GM18511 (cell line): Measurements from ENCODE around the gene ELMO1.

Source experiments
- ATAC-seq: cut with Tn5 transposase; IDR thresholded peaks from one replicate; pipeline ENCODE4 v1.9.1; 2021; ENCODE audit warnings: mild to moderate bottlenecking, moderate library complexity; ENCODE audit not compliant: unreplicated experiment

The ELMO1 gene, protein sequence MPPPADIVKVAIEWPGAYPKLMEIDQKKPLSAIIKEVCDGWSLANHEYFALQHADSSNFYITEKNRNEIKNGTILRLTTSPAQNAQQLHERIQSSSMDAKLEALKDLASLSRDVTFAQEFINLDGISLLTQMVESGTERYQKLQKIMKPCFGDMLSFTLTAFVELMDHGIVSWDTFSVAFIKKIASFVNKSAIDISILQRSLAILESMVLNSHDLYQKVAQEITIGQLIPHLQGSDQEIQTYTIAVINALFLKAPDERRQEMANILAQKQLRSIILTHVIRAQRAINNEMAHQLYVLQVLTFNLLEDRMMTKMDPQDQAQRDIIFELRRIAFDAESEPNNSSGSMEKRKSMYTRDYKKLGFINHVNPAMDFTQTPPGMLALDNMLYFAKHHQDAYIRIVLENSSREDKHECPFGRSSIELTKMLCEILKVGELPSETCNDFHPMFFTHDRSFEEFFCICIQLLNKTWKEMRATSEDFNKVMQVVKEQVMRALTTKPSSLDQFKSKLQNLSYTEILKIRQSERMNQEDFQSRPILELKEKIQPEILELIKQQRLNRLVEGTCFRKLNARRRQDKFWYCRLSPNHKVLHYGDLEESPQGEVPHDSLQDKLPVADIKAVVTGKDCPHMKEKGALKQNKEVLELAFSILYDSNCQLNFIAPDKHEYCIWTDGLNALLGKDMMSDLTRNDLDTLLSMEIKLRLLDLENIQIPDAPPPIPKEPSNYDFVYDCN

DNA sequence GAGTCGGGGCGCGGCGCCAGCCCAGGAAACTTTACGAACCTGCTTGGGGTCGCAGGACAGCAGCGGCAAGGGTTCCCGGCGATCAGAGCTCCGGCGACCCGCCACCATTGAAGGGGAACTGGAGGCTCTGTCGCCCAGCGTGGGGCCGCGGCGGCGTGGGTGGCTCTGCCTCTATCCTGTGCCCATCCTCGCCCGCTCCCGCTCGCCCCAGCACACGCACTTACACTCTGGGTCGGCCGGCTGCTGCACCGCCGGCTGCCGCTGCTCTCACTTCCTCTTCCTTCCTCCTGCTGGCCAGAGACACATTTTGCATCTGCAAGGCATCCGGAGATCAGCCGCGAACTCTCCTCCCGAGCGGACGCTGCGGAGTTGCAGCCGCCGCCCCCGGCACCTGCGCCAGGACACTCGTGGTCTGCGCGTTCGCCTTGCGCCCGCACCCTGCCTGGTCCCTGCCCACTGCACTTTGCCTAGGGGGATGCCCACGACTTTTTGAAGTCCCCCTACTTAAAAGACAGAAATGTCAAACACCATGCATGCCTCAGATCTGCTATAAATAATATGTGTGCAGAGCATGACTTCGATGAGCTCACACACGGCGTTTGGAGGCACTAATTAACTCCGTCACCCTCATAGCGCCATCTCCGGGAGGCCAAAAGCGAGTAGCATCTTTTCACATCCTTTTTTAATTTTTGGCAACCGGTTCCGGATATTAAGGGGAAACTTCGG is at the start of gene ELMO1:
Gene ELMO1, minus strand, starts transcription at position 229 of the 726 bp plus-strand sequence. CDS start 106,174 bp downstream, outside the sequence.
- peak; percentile 94 for ATAC-seq

DNA sequence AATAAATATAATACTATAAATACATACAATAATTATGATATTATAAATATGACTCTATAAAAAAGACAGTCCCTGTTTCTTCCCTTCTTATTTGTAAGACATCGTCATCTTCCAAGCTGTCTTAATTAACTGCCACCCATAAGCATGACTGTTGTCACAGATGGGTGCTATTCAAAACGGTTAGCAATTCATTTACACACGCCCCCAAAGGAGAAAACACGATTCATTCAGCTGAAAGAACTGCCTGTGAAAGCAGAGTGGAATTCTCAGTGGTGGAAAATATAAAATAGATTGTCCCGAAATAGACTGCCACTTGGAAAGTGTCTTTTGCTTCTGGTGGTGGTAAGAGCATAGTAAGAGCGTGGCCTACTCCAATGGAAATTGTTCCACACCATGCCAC is 48.9 kb upstream of the ELMO1 start:
- no peak for ATAC-seq

DNA sequence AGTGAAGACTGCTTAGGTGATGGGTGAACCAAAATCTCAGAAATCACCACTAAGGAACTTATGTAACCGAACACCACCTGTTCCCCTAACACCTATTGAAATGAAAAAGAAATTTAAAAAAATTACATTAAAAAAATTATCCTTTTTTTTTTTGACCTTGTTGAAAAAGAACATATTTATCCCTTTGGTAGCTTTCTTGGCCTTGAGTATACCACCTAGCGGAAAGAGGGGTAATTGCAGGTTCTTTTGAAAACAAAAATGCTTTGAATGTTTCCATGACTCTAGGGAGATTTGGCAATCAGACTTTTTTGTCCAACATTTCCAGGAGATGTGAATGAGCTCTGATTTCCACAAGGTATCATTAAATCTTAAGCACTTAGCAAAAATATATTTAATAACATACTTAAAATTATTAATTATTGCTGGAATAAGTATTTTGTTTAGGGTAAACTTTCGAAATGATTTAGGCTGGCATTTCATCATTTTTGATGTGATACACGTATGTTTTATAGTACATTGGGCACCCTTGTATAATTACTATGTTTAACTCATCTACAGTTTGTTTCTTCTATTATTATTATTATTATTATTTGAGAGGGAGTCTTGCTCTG is 47.0 kb upstream of the ELMO1 start:
- no peak for ATAC-seq

DNA sequence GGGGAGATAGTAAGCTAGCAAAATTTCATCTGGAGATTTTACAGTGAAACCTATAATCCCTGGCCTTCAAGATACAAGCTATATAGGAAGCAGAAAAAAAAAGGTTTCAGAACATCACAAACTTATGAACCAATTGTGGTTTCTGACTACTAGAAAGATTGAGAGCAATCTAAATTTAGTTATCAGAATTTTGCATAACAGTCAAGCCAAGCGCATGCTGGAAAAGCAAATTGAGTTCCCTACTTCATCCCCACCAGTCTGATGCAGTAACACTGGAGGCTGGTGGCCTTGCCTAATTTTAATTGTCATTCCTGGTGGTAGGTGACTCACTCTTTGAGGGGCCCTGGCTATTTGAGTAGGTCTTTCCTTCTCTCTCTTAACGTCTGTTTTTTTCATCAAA is 46.3 kb upstream of the ELMO1 start:
- peak; percentile 70 for ATAC-seq

DNA sequence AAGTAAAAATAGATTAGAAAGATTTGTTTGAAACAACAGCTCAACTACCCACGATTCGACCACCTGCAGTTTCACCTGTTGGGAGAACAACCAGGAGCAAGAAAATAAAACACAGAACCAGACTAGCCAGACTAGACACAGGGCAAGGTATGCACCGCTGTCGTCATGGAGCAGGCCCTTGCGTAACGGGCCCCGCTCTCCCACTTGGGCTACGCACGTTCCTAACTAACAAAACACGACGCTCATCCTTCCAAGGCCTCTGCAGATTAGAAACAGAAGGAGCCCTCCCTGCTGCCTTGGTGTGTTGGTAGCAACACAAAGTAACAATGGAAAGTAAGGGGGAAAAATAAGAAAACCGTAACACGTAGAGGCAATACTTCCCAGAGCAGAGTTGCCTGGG is 45.1 kb upstream of the ELMO1 start:
- no peak for ATAC-seq

DNA sequence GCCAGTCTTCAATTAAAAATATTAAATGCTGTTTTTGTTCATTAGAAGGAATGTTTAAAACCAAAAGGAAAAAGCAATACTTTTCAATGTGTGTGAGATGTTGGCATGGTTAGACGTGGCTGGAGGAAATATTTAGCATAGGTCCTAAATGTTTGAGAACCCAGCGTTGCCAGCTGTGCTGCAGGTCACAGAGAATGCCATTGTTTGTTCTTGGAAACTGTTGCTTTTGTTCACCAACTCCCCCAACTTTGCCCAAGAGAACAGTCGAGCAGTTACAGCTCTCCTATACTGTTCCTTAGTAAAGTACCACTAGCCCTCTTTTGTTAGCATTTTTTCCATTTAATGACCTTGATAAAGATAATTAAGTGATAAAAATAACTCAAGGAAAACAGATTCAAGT is 44.5 kb upstream of the ELMO1 start:
- no peak for ATAC-seq

DNA sequence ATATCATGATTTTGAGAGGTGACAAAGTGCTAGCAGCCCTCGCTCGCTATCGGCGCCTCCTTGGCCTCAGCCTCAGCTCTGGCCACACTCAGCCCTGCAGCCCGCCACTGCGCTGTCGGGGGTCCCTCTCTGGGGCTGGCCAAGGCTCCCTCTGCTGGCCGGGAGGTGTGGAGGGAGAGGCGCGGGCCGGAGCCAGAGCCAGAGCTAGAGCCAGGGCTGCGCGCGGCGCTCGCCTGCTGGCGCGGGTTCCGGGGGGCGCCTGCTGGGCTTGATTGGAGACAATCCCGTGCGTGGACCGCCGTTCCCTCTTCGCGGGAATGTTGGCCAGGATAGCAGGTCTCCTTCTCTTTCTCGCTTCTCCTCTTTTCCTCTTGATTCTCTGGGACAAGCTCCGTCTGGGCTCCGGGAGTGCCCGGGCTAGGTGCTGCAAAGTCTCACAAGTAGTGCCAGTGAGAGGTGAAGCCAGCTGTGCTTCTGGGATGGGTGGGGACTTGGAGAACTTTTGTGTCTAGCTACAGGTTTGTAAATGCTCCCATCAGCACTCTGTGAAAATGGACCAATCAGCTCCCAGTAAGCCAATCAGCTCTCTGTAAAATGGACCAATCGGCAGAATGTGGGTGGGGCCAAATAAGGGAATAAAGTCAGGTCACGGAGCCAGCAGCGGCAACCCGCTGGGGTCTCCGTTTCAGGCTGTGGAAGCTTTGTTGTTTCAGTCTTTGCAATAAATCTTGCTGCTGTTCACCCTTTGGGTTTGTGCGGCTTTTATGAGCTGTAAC is 43.4 kb upstream of the ELMO1 start:
- ATAC-seq, result no peak

DNA sequence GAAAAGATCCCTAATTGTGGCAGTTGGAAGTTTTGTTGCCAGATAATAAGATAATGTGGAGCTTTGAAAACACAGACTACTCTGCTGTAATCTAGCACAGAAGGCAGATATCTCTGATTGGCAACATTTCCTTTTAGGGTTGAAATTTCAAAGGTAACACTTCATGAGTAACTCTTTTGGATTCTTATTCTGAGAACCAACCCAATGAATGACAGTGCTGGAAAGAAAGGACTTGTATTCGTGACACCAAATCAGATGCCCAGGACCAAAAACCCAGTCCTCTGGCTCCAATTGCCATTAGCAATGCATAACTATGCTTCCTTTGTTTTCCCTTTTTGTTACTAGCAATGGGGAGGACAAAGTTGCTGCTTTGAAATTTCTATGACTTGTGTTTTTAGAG is 41.0 kb upstream of the ELMO1 start:
- ATAC-seq, result no peak

DNA sequence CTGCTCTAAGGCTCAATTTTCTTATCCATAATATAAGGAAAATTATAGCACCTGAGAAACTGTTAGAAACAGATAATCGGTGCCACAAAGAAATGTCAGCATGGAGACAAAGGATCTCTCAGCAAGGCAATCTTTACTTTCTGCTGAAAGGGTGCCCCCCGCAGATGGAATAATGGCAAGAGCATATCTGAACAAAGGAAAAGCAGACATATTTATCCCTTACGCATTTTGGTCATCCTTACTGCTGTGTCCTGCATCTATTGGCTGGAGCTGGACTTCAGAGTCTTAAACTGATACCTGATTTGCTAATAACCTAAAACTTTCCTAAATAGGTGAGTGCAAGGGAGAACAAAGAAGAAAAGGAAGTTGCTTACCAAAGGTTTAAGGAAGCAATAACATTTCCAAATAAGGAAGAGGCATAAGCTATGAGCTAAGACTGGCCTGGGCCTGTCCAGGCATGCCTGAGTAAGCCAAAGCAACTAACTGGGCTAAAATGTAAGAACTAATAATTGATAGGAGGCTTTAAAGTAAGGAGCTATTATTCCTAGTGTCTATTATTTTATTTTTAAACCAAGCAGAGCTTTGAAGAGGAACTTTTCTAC is 39.6 kb upstream of the ELMO1 start:
- no peak for ATAC-seq

DNA sequence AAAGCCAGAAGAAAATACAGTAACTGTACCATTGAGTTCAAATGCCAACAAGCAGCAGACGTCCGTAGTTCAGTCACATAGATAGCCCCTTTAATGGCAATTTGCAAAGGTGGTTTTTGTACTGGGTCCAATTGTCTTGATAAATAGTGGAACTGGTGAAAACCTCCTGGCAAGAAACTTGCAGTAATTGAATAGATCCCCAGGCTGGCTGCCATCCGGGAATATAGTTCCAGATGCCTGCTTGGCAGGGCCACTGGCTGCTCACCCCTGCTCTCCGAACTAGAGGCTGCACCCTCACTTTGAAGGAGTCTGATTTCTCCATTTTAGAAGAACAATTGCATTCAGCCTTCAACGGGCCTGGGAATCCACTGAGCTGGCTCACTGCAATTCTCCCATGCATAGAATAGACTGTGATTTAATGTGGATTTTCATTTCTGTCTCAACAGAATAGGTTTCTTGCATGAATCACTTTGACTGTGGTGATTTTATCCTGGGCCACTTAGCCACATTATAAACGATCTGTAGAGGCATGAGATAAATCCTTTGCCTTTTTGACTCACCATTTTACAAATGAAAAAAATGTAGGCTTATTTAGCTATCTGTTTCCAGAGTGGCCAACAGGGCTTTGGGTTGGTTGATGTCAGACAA is 35.9 kb upstream of the ELMO1 start:
- no peak for ATAC-seq

DNA sequence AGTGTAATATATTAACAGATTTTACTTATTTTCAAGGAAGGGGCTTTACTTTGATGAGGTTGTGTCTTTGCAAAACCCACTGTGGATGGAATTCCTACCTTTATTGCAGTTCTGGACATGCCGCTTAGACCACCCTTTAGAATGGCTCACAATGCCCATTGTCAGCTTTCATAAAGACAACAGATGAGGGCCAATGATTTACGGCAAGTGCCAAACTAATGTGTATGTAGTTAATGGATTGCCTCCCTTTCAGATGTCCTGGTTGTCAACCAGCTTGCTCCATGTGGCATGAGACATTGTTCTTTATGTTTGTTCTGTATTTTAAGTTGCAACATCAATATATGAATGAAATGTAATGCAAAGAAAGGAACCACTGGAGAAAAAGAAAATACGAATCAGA is 35.0 kb upstream of the ELMO1 start:
- ATAC-seq, result no peak

DNA sequence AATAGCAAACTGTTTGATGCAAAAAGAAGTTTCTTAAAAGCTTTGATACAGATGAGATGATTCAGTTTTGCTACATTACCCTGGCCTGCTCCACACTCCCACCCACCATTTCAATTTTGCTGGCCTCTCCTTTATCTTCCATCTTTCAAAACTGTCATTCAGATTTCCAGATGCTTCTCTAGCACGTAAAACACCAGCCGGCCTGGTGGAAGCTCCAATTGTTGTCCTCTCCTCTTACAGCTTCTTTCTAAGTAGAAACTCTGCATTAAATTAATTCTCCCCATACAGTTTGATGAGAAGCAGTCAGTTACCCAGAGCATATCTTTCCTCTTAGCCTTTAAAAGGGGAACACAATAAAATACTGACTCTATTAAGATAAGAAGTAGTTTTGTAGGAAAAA is 34.3 kb upstream of the ELMO1 start:
- no peak for ATAC-seq

DNA sequence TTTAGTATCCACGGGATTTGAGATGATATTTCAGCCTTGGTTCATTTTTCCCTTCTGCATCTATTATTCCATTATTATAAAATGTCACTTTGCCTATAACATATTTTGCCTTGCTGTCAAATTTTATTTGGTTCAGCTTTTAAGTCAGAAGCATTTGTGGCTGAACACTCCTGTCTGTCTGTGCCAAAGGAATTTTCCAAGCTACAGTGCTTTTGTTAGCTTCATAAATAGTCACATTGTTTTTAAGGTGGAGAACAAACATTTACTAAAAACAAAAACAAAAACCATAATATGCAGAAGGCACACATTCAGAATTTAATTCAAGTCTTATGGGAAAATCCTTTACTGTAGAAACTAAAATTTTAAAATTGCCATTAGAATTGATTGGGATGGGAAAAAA is 33.8 kb upstream of the ELMO1 start:
- ATAC-seq, result no peak

DNA sequence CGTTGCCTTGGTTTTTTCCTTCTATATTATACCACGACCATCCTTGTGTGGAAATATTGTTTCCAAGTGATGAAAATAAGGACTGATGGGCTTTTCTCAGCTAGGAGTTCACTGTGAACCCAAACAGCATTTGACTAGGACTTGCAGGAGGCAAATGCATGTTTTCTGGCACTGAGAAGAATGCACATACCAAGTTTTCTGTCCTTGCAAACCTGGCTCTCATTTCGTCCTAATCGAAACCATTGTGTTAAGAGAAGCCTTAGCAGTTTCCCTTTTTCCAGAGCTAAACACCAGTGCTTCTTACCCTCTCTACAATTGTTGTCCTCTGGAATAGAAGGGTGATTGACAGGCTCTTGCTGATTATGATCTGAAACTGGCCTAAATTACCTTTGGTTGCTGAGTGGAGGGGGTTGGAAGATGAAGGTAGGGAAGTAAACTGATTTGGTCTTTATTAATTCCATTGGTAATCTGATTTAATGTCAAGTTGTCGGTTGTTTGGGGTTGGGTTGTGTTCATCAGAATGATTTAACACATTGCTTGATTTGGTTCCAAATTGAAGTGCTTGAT is 33.1 kb upstream of the ELMO1 start:
- ATAC-seq, result no peak

DNA sequence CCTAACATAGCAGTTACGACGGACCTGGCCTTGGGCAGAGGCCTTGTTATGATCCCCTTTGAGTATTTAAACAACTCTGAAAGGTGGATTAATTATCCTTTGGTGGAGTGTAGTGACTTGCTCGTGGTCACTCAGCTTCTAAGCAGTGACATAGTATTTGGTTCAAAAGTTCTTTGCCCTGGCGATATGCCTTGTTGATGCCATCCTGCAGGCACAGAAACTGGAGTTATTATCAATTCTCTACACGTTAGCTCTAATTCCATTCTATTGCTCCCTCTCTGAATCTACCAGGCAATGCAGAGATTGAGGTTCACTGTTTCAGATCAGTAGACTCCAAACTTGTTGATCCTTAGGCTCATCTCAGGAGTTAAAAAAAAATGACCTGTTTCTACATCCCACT is 32.5 kb upstream of the ELMO1 start:
- ATAC-seq, result no peak

DNA sequence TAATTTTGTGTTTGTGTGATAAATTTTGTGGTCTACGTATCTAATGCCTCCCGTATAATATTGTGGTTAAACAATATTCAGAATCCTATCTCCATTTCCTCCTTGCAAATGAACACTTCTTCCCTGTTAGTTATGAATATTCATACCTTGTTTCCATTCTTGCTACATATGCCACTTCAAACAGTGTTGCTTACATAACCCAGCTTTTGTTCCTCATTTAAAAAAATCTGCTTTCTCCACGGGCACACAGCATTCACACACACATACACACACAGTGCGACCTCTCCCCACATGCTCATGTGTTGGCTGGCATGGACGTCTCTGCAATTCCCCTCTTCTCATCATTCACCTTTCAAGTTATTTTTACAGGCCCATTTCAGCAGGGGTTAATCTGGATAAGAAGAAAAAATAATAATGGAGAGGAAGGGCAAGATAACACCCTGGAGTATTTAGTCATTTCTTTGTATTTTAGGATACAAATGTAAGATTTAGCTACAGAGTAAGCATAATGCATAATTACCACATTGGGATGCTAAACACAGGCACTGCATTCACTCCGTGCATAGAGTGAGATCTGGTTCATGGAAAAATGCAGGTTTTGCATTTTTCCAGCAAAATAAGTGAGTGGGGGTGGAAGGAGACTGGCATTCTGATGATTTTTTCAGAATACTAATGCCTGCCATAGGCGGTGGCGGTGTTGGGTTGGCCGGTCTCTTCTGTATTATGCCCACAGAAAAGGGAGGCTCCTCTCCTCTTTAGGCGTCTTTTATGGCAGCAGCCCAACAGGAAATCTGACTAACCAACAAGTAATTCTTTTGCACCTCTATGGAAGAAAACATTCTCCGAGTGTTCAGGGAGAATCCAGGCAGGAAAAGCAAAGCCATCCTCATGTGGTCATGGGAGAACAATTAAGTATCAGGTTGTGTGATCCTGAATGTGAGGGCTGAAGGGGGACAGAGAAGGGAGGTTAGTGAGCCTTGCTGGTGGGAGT is 31.7 kb upstream of the ELMO1 start:
- no peak for ATAC-seq

DNA sequence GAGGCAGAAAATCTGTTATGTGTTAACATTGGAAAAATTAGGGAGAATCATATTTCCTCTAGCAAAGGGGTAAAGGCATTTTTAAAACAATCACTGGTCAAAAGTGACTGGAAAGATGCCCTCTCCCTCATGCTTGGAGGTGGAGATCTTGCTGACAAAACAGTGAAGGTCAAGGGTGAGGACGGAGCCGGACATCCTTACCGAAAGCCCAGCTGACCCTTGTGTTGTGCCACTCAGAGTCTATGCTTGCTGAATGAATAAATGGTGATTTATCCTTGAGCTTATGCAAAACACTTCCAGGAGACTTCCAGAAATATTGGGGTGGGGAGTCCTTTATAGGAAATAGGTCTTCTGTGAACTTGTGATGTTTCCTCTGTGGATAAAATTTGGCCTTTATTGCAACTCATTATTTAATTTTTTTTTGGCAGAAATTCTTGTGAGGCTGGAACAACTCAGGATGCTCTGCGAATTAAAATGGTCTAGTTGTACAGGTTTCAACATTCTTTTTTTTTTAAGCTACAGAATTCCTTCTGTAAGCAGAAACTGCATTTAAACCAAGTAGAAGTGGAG is 28.3 kb upstream of the ELMO1 start:
- ATAC-seq, result no peak

DNA sequence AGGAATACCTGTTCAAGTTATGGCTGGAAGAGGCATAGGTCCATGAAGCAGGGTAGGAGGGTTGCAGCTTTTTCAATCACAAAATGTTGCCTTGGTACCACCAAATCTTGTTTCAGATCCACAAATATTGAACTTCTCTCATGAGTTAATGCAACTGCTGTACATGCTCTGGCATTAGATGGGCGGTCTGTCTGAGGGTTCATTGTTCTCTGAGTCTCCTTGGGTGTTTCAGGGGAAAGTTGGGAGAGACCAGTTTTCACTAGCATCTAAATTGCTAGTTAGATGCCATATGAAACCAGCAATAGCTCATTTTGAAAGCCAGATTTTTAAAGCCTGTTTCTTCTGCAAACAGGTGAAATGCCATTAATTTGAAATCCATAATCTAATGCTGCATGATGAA is 27.8 kb upstream of the ELMO1 start:
- no peak for ATAC-seq
